ENCODE measurements around the gene ACVRL1. TPM values are rescaled to one million over a fixed set of nuclear protein-coding genes. Genes with fewer than 3 reads are reported as not detected.

Gene ACVRL1
- total RNA-seq, 1 donor from 2014 or later: 0.49 TPM

- TF ChIP-seq CTCF (conservative IDR thresholded peaks at IDR 0.05): no peak
- no peaks in the 10 kb centered on the region for H3K9me3 Mint-ChIP-seq
- DNase-seq (ENCODE audit: low read depth, low spot score): no peak
- no peaks in the 10 kb centered on the region for H3K36me3 Mint-ChIP-seq (ENCODE audit: low read depth)
- H3K27me3 Mint-ChIP-seq (ENCODE audit: low read depth): no peaks in the 10 kb centered on the region
- no peaks in the 10 kb centered on the region for H3K4me1 Mint-ChIP-seq
- H3K27ac Mint-ChIP-seq (ENCODE audit: unreplicated experiment): no peak overlapping the region
- H3K4me3 Mint-ChIP-seq: no peak overlapping the region
Measured at GRCh38 chr12:51896236-51896635, 11.1 kb upstream of the ACVRL1 start.

GRCh38 chr12:51897181-51897580 is 10.1 kb upstream of the ACVRL1 start:
- H3K4me1 Mint-ChIP-seq: no peaks in the 10 kb centered on the region
- no peak overlapping the region for H3K4me3 Mint-ChIP-seq
- no peaks in the 10 kb centered on the region for H3K9me3 Mint-ChIP-seq
- no peak overlapping the region for H3K27ac Mint-ChIP-seq (ENCODE audit: unreplicated experiment)
- no peak for TF ChIP-seq CTCF (conservative IDR thresholded peaks at IDR 0.05)
- no peak for DNase-seq (ENCODE audit: low read depth, low spot score)
- H3K36me3 Mint-ChIP-seq (ENCODE audit: low read depth): no peaks in the 10 kb centered on the region
- H3K27me3 Mint-ChIP-seq (ENCODE audit: low read depth): no peaks in the 10 kb centered on the region

GRCh38 chr12:51898506-51898905 is 8.8 kb upstream of the ACVRL1 start:
- Mint-ChIP-seq H3K36me3 (ENCODE audit: low read depth) (no peaks in the 10 kb centered on the region), H3K4me1 (no peaks in the 10 kb centered on the region), H3K4me3 (no peak overlapping the region), H3K27me3 (ENCODE audit: low read depth) (no peaks in the 10 kb centered on the region), H3K9me3 (no peaks in the 10 kb centered on the region), H3K27ac (ENCODE audit: unreplicated experiment) (no peak overlapping the region)
- TF ChIP-seq CTCF (conservative IDR thresholded peaks at IDR 0.05): no peak
- DNase-seq (ENCODE audit: low read depth, low spot score): no peak

GRCh38 chr12:51898937-51899336 is 8.4 kb upstream of the ACVRL1 start:
- no peaks in the 10 kb centered on the region for H3K27me3 Mint-ChIP-seq (ENCODE audit: low read depth)
- DNase-seq (ENCODE audit: low read depth, low spot score): no peak
- no peaks in the 10 kb centered on the region for H3K36me3 Mint-ChIP-seq (ENCODE audit: low read depth)
- no peak overlapping the region for H3K27ac Mint-ChIP-seq (ENCODE audit: unreplicated experiment)
- H3K9me3 Mint-ChIP-seq: no peaks in the 10 kb centered on the region
- no peaks in the 10 kb centered on the region for H3K4me1 Mint-ChIP-seq
- H3K4me3 Mint-ChIP-seq: no peak overlapping the region
- TF ChIP-seq CTCF (conservative IDR thresholded peaks at IDR 0.05): no peak

- Mint-ChIP-seq H3K27me3 (ENCODE audit: low read depth) (no peaks in the 10 kb centered on the region), H3K4me1 (peaks cover 3% of the 10 kb centered on the region), H3K27ac (ENCODE audit: unreplicated experiment) (no peak overlapping the region), H3K4me3 (no peak overlapping the region), H3K36me3 (ENCODE audit: low read depth) (no peaks in the 10 kb centered on the region), H3K9me3 (no peaks in the 10 kb centered on the region)
- no peak for TF ChIP-seq CTCF (conservative IDR thresholded peaks at IDR 0.05)
- DNase-seq (ENCODE audit: low read depth, low spot score): no peak
Measured at GRCh38 chr12:51900323-51900889, 6.9 kb upstream of the ACVRL1 start.

All from neural crest cell (in vitro differentiated cells).